ENCODE data around the gene PTPRD. TPM values are rescaled to one million over a fixed set of nuclear protein-coding genes. Genes with fewer than 3 reads are reported as not detected.

The PTPRD gene
- total and polyA plus RNA-seq, 7 experiments from 2014 or later, result 0.71 TPM; not detected in 6

- H3K4me1 ChIP-seq (ENCODE audit: control insufficient read depth in 2 of 2, insufficient read depth in 2 of 2, low read length in 2 of 2), result no peaks in the 10 kb centered on the region
- ChIA-PET POLR2A (no interaction called here), CTCF (no interaction called here)
- H3K4me1 Mint-ChIP-seq, result no peaks in the 10 kb centered on the region
- no peak overlapping the region for H3K27ac Mint-ChIP-seq
- no peaks in the 10 kb centered on the region for H3K9me3 ChIP-seq (ENCODE audit: control insufficient read depth in 2 of 3, low read length in 3 of 3)
- H3K27me3 ChIP-seq (ENCODE audit: control insufficient read depth in 2 of 2, insufficient read depth in 2 of 2, low read length in 2 of 2), result no peaks in the 10 kb centered on the region
- ATAC-seq (no peak), DNase-seq (no peak)
- no peak overlapping the region for H3K4me3 ChIP-seq (ENCODE audit: low read length)
- no peaks in the 10 kb centered on the region for H3K36me3 Mint-ChIP-seq
- no peak overlapping the region for H3K27ac ChIP-seq (ENCODE audit: low read depth, low read length)
- no peak overlapping the region for H3K4me3 Mint-ChIP-seq
- H3K27me3 Mint-ChIP-seq, result peaks cover 0 to 4% (median 0%) of the 10 kb centered on the region in 5 donors
- peaks cover 0 to 5% (median 0%) of the 10 kb centered on the region in 11 donors for H3K9me3 Mint-ChIP-seq
- intact Hi-C loops (cut with micrococcal nuclease), result no loop called here
- no peaks in the 10 kb centered on the region for H3K36me3 ChIP-seq (ENCODE audit: control insufficient read depth in 2 of 3, insufficient read depth in 3 of 3, low read length in 3 of 3)
Measured at GRCh38 chr9:8686516-8686915, 1926.3 kb downstream of the PTPRD start.

- peaks cover 0 to 5% (median 0%) of the 10 kb centered on the region in 11 donors for H3K9me3 Mint-ChIP-seq
- DNase-seq (no peak), ATAC-seq (no peak)
- H3K4me3 ChIP-seq (ENCODE audit: low read length), result no peak overlapping the region
- POLR2A ChIA-PET, result no interaction called here
- H3K4me1 ChIP-seq (ENCODE audit: control insufficient read depth in 2 of 2, insufficient read depth in 2 of 2, low read length in 2 of 2), result no peaks in the 10 kb centered on the region
- H3K36me3 ChIP-seq (ENCODE audit: control insufficient read depth in 2 of 3, insufficient read depth in 3 of 3, low read length in 3 of 3), result no peaks in the 10 kb centered on the region
- no peak overlapping the region for H3K4me3 Mint-ChIP-seq
- no peaks in the 10 kb centered on the region for H3K27me3 ChIP-seq (ENCODE audit: control insufficient read depth in 2 of 2, insufficient read depth in 2 of 2, low read length in 2 of 2)
- CTCF ChIA-PET, result no interaction called here
- intact Hi-C loops (cut with micrococcal nuclease), result no loop called here
- H3K9me3 ChIP-seq (ENCODE audit: control insufficient read depth in 2 of 3, low read length in 3 of 3), result no peaks in the 10 kb centered on the region
- H3K27ac ChIP-seq (ENCODE audit: low read depth, low read length), result no peak overlapping the region
- H3K27ac Mint-ChIP-seq, result no peak overlapping the region
- H3K36me3 Mint-ChIP-seq, result no peaks in the 10 kb centered on the region
- H3K27me3 Mint-ChIP-seq, result peaks cover 0 to 4% (median 0%) of the 10 kb centered on the region in 5 donors
- H3K4me1 Mint-ChIP-seq, result no peaks in the 10 kb centered on the region
Measured at GRCh38 chr9:8685825-8686224, 1927.0 kb downstream of the PTPRD start.

GRCh38 chr9:8684978-8685708 is 1927.7 kb downstream of the PTPRD start:
- H3K4me3 Mint-ChIP-seq, result no peak overlapping the region

GRCh38 chr9:8683496-8683895 is 1929.3 kb downstream of the PTPRD start:
- no peak overlapping the region for H3K4me3 ChIP-seq (ENCODE audit: low read length)
- Mint-ChIP-seq H3K9me3 (peaks cover 0 to 5% (median 0%) of the 10 kb centered on the region in 11 donors), H3K27me3 (peaks cover 0 to 4% (median 0%) of the 10 kb centered on the region in 5 donors), H3K4me1 (no peaks in the 10 kb centered on the region), H3K4me3 (no peak overlapping the region), H3K27ac (no peak overlapping the region), H3K36me3 (no peaks in the 10 kb centered on the region)
- no peaks in the 10 kb centered on the region for H3K4me1 ChIP-seq (ENCODE audit: control insufficient read depth in 2 of 2, insufficient read depth in 2 of 2, low read length in 2 of 2)
- ChIA-PET POLR2A (interaction anchor here (0.7 kb wide), 1 partner anchor 38 kb away, joined by 7 read pairs; no protein-coding TSS in a partner anchor), CTCF (no interaction called here)
- ATAC-seq (no peak), DNase-seq (no peak)
- no peaks in the 10 kb centered on the region for H3K27me3 ChIP-seq (ENCODE audit: control insufficient read depth in 2 of 2, insufficient read depth in 2 of 2, low read length in 2 of 2)
- no peaks in the 10 kb centered on the region for H3K9me3 ChIP-seq (ENCODE audit: control insufficient read depth in 2 of 3, low read length in 3 of 3)
- no peak overlapping the region for H3K27ac ChIP-seq (ENCODE audit: low read depth, low read length)
- no peaks in the 10 kb centered on the region for H3K36me3 ChIP-seq (ENCODE audit: control insufficient read depth in 2 of 3, insufficient read depth in 3 of 3, low read length in 3 of 3)
- intact Hi-C loops (cut with micrococcal nuclease), result no loop called here

More at GRCh38 chr9:8684978-8685708, 1927.7 kb downstream of the PTPRD start:
- Histone ChIP-seq H3K4me3 (ENCODE audit: low read length) (no peak overlapping the region), H3K27me3 (ENCODE audit: control insufficient read depth in 2 of 2, insufficient read depth in 2 of 2, low read length in 2 of 2) (no peaks in the 10 kb centered on the region), H3K36me3 (ENCODE audit: control insufficient read depth in 2 of 3, insufficient read depth in 3 of 3, low read length in 3 of 3) (no peaks in the 10 kb centered on the region), H3K9me3 (ENCODE audit: control insufficient read depth in 2 of 3, low read length in 3 of 3) (no peaks in the 10 kb centered on the region), H3K4me1 (ENCODE audit: control insufficient read depth in 2 of 2, insufficient read depth in 2 of 2, low read length in 2 of 2) (no peaks in the 10 kb centered on the region), H3K27ac (ENCODE audit: low read depth, low read length) (no peak overlapping the region)
- ATAC-seq (no peak), DNase-seq (no peak)
- ChIA-PET CTCF (no interaction called here), POLR2A (no interaction called here)
- no peak overlapping the region for H3K27ac Mint-ChIP-seq
- H3K4me1 Mint-ChIP-seq, result no peaks in the 10 kb centered on the region
- H3K9me3 Mint-ChIP-seq, result peaks cover 0 to 5% (median 0%) of the 10 kb centered on the region in 11 donors
- intact Hi-C loops (cut with micrococcal nuclease), result no loop called here
- H3K27me3 Mint-ChIP-seq, result peaks cover 0 to 4% (median 3%) of the 10 kb centered on the region in 5 donors
- no peaks in the 10 kb centered on the region for H3K36me3 Mint-ChIP-seq

- CTCF ChIA-PET, result no interaction called here
- no peak for DNase-seq
- Mint-ChIP-seq H3K36me3 (no peaks in the 10 kb centered on the region), H3K27ac (no peak overlapping the region), H3K27me3 (peaks cover 0 to 7% (median 0%) of the 10 kb centered on the region in 5 donors), H3K4me1 (no peaks in the 10 kb centered on the region), H3K4me3 (no peak overlapping the region), H3K9me3 (no peaks in the 10 kb centered on the region)
- no peaks in the 10 kb centered on the region for H3K27me3 ChIP-seq (ENCODE audit: control insufficient read depth in 2 of 2, insufficient read depth in 2 of 2, low read length in 2 of 2)
- intact Hi-C loops (cut with micrococcal nuclease), result no loop called here
- no peak overlapping the region for H3K27ac ChIP-seq (ENCODE audit: low read depth, low read length)
- no peaks in the 10 kb centered on the region for H3K36me3 ChIP-seq (ENCODE audit: control insufficient read depth in 2 of 3, insufficient read depth in 3 of 3, low read length in 3 of 3)
- no peak for ATAC-seq
- H3K4me1 ChIP-seq (ENCODE audit: control insufficient read depth in 2 of 2, insufficient read depth in 2 of 2, low read length in 2 of 2), result no peaks in the 10 kb centered on the region
- no peaks in the 10 kb centered on the region for H3K9me3 ChIP-seq (ENCODE audit: control insufficient read depth in 2 of 3, low read length in 3 of 3)
- no peak overlapping the region for H3K4me3 ChIP-seq (ENCODE audit: low read length)
- POLR2A ChIA-PET, result no interaction called here
Measured at GRCh38 chr9:8680658-8681057, 1932.1 kb downstream of the PTPRD start.

- DNase-seq (no peak), ATAC-seq (no peak)
- Histone ChIP-seq H3K4me3 (ENCODE audit: low read length) (no peak overlapping the region), H3K9me3 (ENCODE audit: control insufficient read depth in 2 of 3, low read length in 3 of 3) (no peaks in the 10 kb centered on the region), H3K4me1 (ENCODE audit: control insufficient read depth in 2 of 2, insufficient read depth in 2 of 2, low read length in 2 of 2) (no peaks in the 10 kb centered on the region), H3K36me3 (ENCODE audit: control insufficient read depth in 2 of 3, insufficient read depth in 3 of 3, low read length in 3 of 3) (no peaks in the 10 kb centered on the region), H3K27ac (ENCODE audit: low read depth, low read length) (no peak overlapping the region), H3K27me3 (ENCODE audit: control insufficient read depth in 2 of 2, insufficient read depth in 2 of 2, low read length in 2 of 2) (no peaks in the 10 kb centered on the region)
- no peaks in the 10 kb centered on the region for H3K9me3 Mint-ChIP-seq
- peaks cover 0 to 10% (median 0%) of the 10 kb centered on the region in 5 donors for H3K27me3 Mint-ChIP-seq
- ChIA-PET POLR2A (interaction anchor here (0.6 kb wide), 1 partner anchor 293 kb away, joined by 3 read pairs; no protein-coding TSS in a partner anchor), CTCF (no interaction called here)
- H3K27ac Mint-ChIP-seq, result no peak overlapping the region
- no peaks in the 10 kb centered on the region for H3K4me1 Mint-ChIP-seq
- no peak overlapping the region for H3K4me3 Mint-ChIP-seq
- intact Hi-C loops (cut with micrococcal nuclease), result no loop called here
- no peaks in the 10 kb centered on the region for H3K36me3 Mint-ChIP-seq
Measured at GRCh38 chr9:8680157-8680556, 1932.6 kb downstream of the PTPRD start.

GRCh38 chr9:8679371-8679822 is 1933.4 kb downstream of the PTPRD start:
- POLR2A ChIA-PET, result interaction anchor here (0.6 kb wide), 1 partner anchor 294 kb away, joined by 3 read pairs; no protein-coding TSS in a partner anchor
- intact Hi-C loops (cut with micrococcal nuclease), result no loop called here
- H3K4me3 Mint-ChIP-seq, result no peak overlapping the region
- H3K36me3 Mint-ChIP-seq, result no peaks in the 10 kb centered on the region
- Histone ChIP-seq H3K36me3 (ENCODE audit: control insufficient read depth in 2 of 3, insufficient read depth in 3 of 3, low read length in 3 of 3) (no peaks in the 10 kb centered on the region), H3K27me3 (ENCODE audit: control insufficient read depth in 2 of 2, insufficient read depth in 2 of 2, low read length in 2 of 2) (no peaks in the 10 kb centered on the region), H3K4me1 (ENCODE audit: control insufficient read depth in 2 of 2, insufficient read depth in 2 of 2, low read length in 2 of 2) (no peaks in the 10 kb centered on the region), H3K27ac (ENCODE audit: low read depth, low read length) (no peak overlapping the region), H3K9me3 (ENCODE audit: control insufficient read depth in 2 of 3, low read length in 3 of 3) (no peaks in the 10 kb centered on the region), H3K4me3 (ENCODE audit: low read length) (no peak overlapping the region)
- no peak overlapping the region for H3K27ac Mint-ChIP-seq
- H3K4me1 Mint-ChIP-seq, result no peaks in the 10 kb centered on the region
- H3K9me3 Mint-ChIP-seq, result no peaks in the 10 kb centered on the region
- DNase-seq, result no peak
- no peak for ATAC-seq
- CTCF ChIA-PET, result no interaction called here
- peaks cover 0 to 10% (median 0%) of the 10 kb centered on the region in 5 donors for H3K27me3 Mint-ChIP-seq
